MM.1S (cell line): ENCODE data around the gene CCL20.

Experiments
- DNase-seq: peaks from one replicate; pipeline ENCODE4 v3.0.0-alpha.2; 2015
- H2AFZ ChIP-seq: fragments of 300-600 bp; sonication (generic); 2 replicates; pipeline ENCODE4 v1.6.0; 2016; ENCODE audit warnings: antibody characterized with exemption, low read length
- H3F3A ChIP-seq: fragments of 300-600 bp; sonication (generic); 2 replicates; pipeline ENCODE4 v1.6.1; 2016; ENCODE audit warnings: mild to moderate bottlenecking, antibody characterized with exemption, low read length, moderate library complexity, mixed read lengths; ENCODE audit not compliant: insufficient read depth
- H3K27ac ChIP-seq: fragments of 300-600 bp; sonication (generic); 2 replicates; pipeline ENCODE4 v1.5.1; 2016; ENCODE audit warnings: mild to moderate bottlenecking, low read length
- H3K27me3 ChIP-seq: fragments of 300-600 bp; sonication (generic); replicated peaks from 2 replicates; pipeline ENCODE4 v1.6.0; 2016; ENCODE audit warnings: low read length; ENCODE audit not compliant: insufficient read depth
- H3K36me3 ChIP-seq: fragments of 300-600 bp; sonication (generic); replicated peaks from 2 replicates; pipeline ENCODE4 v1.6.1; 2016; ENCODE audit warnings: mild to moderate bottlenecking, low read length, mixed read lengths; ENCODE audit not compliant: insufficient read depth
- H3K4me1 ChIP-seq: fragments of 300-600 bp; sonication (generic); 2 replicates; pipeline ENCODE4 v1.6.1; 2016; ENCODE audit warnings: low read length, mixed read lengths
- H3K4me2 ChIP-seq: fragments of 300-600 bp; sonication (generic); 2 replicates; pipeline ENCODE4 v1.6.0; 2016; ENCODE audit warnings: low read depth, low read length
- H3K4me3 ChIP-seq: fragments of 300-600 bp; sonication (generic); 2 replicates; pipeline ENCODE4 v1.5.1; 2016; ENCODE audit warnings: low read length, mixed read lengths
- H3K79me2 ChIP-seq: fragments of 300-600 bp; sonication (generic); 2 replicates; pipeline ENCODE4 v1.6.1; 2016; ENCODE audit warnings: mixed run types, low read length, mixed read lengths
- H3K9ac ChIP-seq: fragments of 300-600 bp; sonication (generic); 2 replicates; pipeline ENCODE4 v1.6.1; 2016; ENCODE audit warnings: low read length, mixed read lengths
- H3K9me2 ChIP-seq: fragments of 300-600 bp; sonication (generic); replicated peaks from 2 replicates; pipeline ENCODE4 v1.6.1; 2016; ENCODE audit warnings: mild to moderate bottlenecking, low read length, mixed read lengths; ENCODE audit not compliant: insufficient read depth
- H3K9me3 ChIP-seq: fragments of 300-600 bp; sonication (generic); replicated peaks from 2 replicates; pipeline ENCODE4 v1.6.1; 2016; ENCODE audit warnings: mild to moderate bottlenecking, low read length, mixed read lengths; ENCODE audit not compliant: insufficient read depth
- H4K20me1 ChIP-seq: fragments of 300-600 bp; sonication (generic); 2 replicates; pipeline ENCODE4 v1.6.1; 2016; ENCODE audit warnings: mild to moderate bottlenecking, low read length, moderate library complexity, mixed read lengths; ENCODE audit not compliant: insufficient read depth
- CTCF ChIP-seq: fragments of 300-600 bp; sonication (generic); IDR thresholded peaks from 2 replicates; pipeline ENCODE4 v1.5.1; 2016; ENCODE audit warnings: antibody characterized with exemption, low read length, mixed read lengths
- EZH2 ChIP-seq: fragments of 300-600 bp; sonication (generic); optimal IDR thresholded peaks from 2 replicates; pipeline ENCODE3; 2017; ENCODE audit warnings: low read depth, mild to moderate bottlenecking, antibody characterized with exemption, low read length, mixed read lengths
- EZH2phosphoT487 ChIP-seq: fragments of 300-600 bp; sonication (generic); IDR thresholded peaks from 2 replicates; pipeline ENCODE4 v1.6.1; 2018; ENCODE audit warnings: antibody characterized with exemption, low read length

The CCL20 gene

DNA sequence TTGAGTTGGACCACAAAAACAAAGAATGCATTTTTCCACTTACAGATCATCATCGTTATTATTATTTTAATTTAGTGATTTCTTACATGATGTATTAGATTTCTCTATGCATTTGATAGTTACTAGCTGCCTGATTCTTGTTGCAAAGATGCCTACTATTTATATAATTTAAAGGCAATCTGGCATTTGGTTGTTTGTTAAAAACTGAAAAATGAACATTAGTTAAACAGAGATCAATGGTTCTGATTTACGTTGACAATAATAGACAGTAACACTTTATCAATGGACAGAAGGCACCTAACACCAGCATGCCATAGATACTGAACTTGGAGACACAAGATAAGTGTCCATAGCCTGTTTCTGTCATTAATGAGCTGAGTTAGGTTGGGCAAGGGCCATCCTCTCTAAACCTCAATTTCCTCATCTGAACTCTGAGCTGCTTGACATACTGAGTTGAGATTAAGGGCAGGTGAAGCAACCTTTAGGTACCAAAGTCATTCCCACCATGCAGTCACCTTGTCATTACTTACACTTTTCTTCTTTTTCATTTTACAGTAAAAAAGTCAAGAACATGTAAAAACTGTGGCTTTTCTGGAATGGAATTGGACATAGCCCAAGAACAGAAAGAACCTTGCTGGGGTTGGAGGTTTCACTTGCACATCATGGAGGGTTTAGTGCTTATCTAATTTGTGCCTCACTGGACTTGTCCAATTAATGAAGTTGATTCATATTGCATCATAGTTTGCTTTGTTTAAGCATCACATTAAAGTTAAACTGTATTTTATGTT, 3.1 kb downstream of the CCL20 start:
- no peak overlapping the region for H3K27ac ChIP-seq
- no peak overlapping the region for H3K9ac ChIP-seq
- no peaks in the 10 kb centered on the region for H3K36me3 ChIP-seq
- no peaks in the 10 kb centered on the region for H3K9me2 ChIP-seq
- H3K27me3 ChIP-seq, result no peaks in the 10 kb centered on the region
- no peaks in the 10 kb centered on the region for H4K20me1 ChIP-seq
- H3K4me3 ChIP-seq, result no peak overlapping the region
- H2AFZ ChIP-seq, result no peak overlapping the region
- H3K4me2 ChIP-seq, result no peak overlapping the region
- no peak for TF ChIP-seq CTCF
- TF ChIP-seq EZH2phosphoT487, result no peak
- no peak for TF ChIP-seq EZH2
- H3K9me3 ChIP-seq, result no peaks in the 10 kb centered on the region
- no peaks in the 10 kb centered on the region for H3F3A ChIP-seq
- no peaks in the 10 kb centered on the region for H3K4me1 ChIP-seq
- DNase-seq, result no peak
- H3K79me2 ChIP-seq, result no peaks in the 10 kb centered on the region

GRCh38 chr2:227817336-227817735, 3.7 kb downstream of the CCL20 start:
- Histone ChIP-seq H3F3A (no peaks in the 10 kb centered on the region), H3K9me2 (no peaks in the 10 kb centered on the region), H3K79me2 (no peaks in the 10 kb centered on the region), H2AFZ (no peak overlapping the region), H4K20me1 (no peaks in the 10 kb centered on the region), H3K4me3 (no peak overlapping the region), H3K4me2 (no peak overlapping the region), H3K36me3 (no peaks in the 10 kb centered on the region), H3K27me3 (no peaks in the 10 kb centered on the region), H3K27ac (no peak overlapping the region), H3K4me1 (no peaks in the 10 kb centered on the region), H3K9ac (no peak overlapping the region), H3K9me3 (no peaks in the 10 kb centered on the region)
- no peak for DNase-seq
- TF ChIP-seq EZH2phosphoT487, result no peak
- no peak for TF ChIP-seq EZH2
- no peak for TF ChIP-seq CTCF

- Histone ChIP-seq H3K9me2 (no peaks in the 10 kb centered on the region), H3K4me3 (no peak overlapping the region), H3K4me1 (no peaks in the 10 kb centered on the region), H4K20me1 (no peaks in the 10 kb centered on the region), H3K9me3 (no peaks in the 10 kb centered on the region), H2AFZ (no peak overlapping the region), H3K4me2 (no peak overlapping the region), H3K79me2 (no peaks in the 10 kb centered on the region), H3K9ac (no peak overlapping the region), H3K27me3 (no peaks in the 10 kb centered on the region), H3K36me3 (no peaks in the 10 kb centered on the region), H3F3A (no peaks in the 10 kb centered on the region), H3K27ac (no peak overlapping the region)
- TF ChIP-seq CTCF, result no peak
- no peak for TF ChIP-seq EZH2
- TF ChIP-seq EZH2phosphoT487, result no peak
- no peak for DNase-seq
These were observed 4.4 kb downstream of the CCL20 start for GRCh38 chr2:227817850-227818674.
